CD4-positive, alpha-beta T cell (primary cell): ENCODE measurements around the gene KCND3. TPM values are rescaled to one million over a fixed set of nuclear protein-coding genes. Genes with fewer than 3 reads are reported as not detected.

Source experiments
- ATAC-seq: fragments of 200-7000 bp; cut with Tn5 transposase; one replicate; pipeline ENCODE4 v1.10.0; 2022; ENCODE audit warnings: mild to moderate bottlenecking; ENCODE audit not compliant: poor library complexity
- CTCF ChIA-PET: fragments of 350-600 bp; sonication (Branson Sonifier 250); formaldehyde crosslinking; loops from one replicate; lab custom pipeline; 2021; ENCODE audit warnings: antibody characterized with exemption, inconsistent platforms; lab: Charles Lee
- POLR2A ChIA-PET: fragments of 350-600 bp; sonication (Branson Sonifier 250); formaldehyde crosslinking; loops from one replicate; lab custom pipeline; 2021; ENCODE audit warnings: antibody characterized with exemption, inconsistent platforms; lab: Charles Lee
- DNase-seq, 14 experiments: peaks; one replicate each; pipeline ENCODE4 v3.0.0-alpha.2; 2013 to 2020; ENCODE audit warnings: mixed read lengths in 2 of 14
- H3K27ac ChIP-seq, 2 donors: one replicate each; pipeline versions ENCODE4 v1.5.1 to v1.7.0; 2013; ENCODE audit warnings: low read length in 2 of 2, low read depth in 1 of 2, mild to moderate bottlenecking in 1 of 2
- H3K27me3 ChIP-seq, 2 experiments: 1 replicate in 1 of 2; 2 replicates in 1 of 2; pipeline versions ENCODE4 v1.6.1 to v1.7.0; 2013; ENCODE audit warnings: low read length in 2 of 2, control low read depth in 1 of 2, mild to moderate bottlenecking in 1 of 2, moderate library complexity in 1 of 2; ENCODE audit not compliant: insufficient read depth in 2 of 2, control insufficient read depth in 1 of 2
- H3K36me3 ChIP-seq: one replicate; pipeline ENCODE4 v1.6.1; 2013; ENCODE audit warnings: low read length, control low read depth; ENCODE audit not compliant: insufficient read depth
- H3K4me1 ChIP-seq: one replicate; pipeline ENCODE4 v1.6.1; 2013; ENCODE audit warnings: low read length, control low read depth; ENCODE audit not compliant: insufficient read depth
- H3K4me3 ChIP-seq: one replicate; pipeline ENCODE4 v1.5.1; 2013; ENCODE audit warnings: mild to moderate bottlenecking, low read length, moderate library complexity
- H3K9me3 ChIP-seq, 2 experiments: 1 replicate in 1 of 2; 2 replicates in 1 of 2; pipeline versions ENCODE4 v1.6.1 to v1.7.0; 2013; ENCODE audit warnings: low read length in 2 of 2, mild to moderate bottlenecking in 2 of 2, control low read depth in 1 of 2, moderate library complexity in 1 of 2; ENCODE audit not compliant: control insufficient read depth in 1 of 2, insufficient read depth in 1 of 2
- H3K27ac Mint-ChIP-seq: one replicate; pipeline ENCODE4 v1.8.0; 2020; ENCODE audit warnings: mixed read lengths
- H3K27me3 Mint-ChIP-seq: one replicate; pipeline ENCODE4 v1.8.0; 2021; ENCODE audit warnings: mixed read lengths
- H3K36me3 Mint-ChIP-seq: one replicate; pipeline ENCODE4 v1.8.0; 2021; ENCODE audit warnings: low read depth, mixed read lengths
- H3K4me1 Mint-ChIP-seq: one replicate; pipeline ENCODE4 v1.8.0; 2021; ENCODE audit warnings: low read depth, mixed read lengths
- H3K4me3 Mint-ChIP-seq: one replicate; pipeline ENCODE4 v1.8.0; 2020; ENCODE audit warnings: mild to moderate bottlenecking, mixed read lengths
- H3K9me3 Mint-ChIP-seq: one replicate; pipeline ENCODE4 v1.8.0; 2020; ENCODE audit warnings: mixed read lengths
- CTCF ChIP-seq: fragments of 200-600 bp; IDR thresholded peaks from one replicate; pipeline ENCODE4 v1.8.0; 2022; ENCODE audit warnings: antibody characterized with exemption, mild to moderate bottlenecking
- intact Hi-C, 2 experiments: fragments of 100-400 bp; cut with DNase I in 1 of 2; cut with micrococcal nuclease in 1 of 2; formaldehyde crosslinking; loops; one replicate each; pipeline versions ENCODE4 v1.15.1 to v1.9.0; 2023 to 2025; cut with DNase I, micrococcal nuclease
- total RNA-seq, 174 experiments: library from RNA in 2 of 174; stranded (reverse) in 2 of 174; gene quantifications; one replicate each; pipeline ENCODE4 v1.2.3 and lab custom pipeline; 2021 to 2026

KCND3 gene
- total RNA-seq, 2 experiments from 2014 or later: 0.05 TPM; not detected in 1

GRCh38 chr1:111793923-111794322, 195.5 kb downstream of the KCND3 start:
- no peak for TF ChIP-seq CTCF
- Histone ChIP-seq H3K27me3 (no peaks in the 10 kb centered on the region), H3K27ac (no peak overlapping the region), H3K9me3 (no peaks in the 10 kb centered on the region), H3K4me1 (no peaks in the 10 kb centered on the region), H3K4me3 (no peak overlapping the region), H3K36me3 (no peaks in the 10 kb centered on the region)
- ChIA-PET CTCF (no interaction called here), POLR2A (no interaction called here)
- no peak for DNase-seq
- intact Hi-C loops: no loop called here
- H3K9me3 Mint-ChIP-seq: no peaks in the 10 kb centered on the region
- H3K4me3 Mint-ChIP-seq: no peak overlapping the region
- H3K27me3 Mint-ChIP-seq: peaks cover 17% of the 10 kb centered on the region
- no peaks in the 10 kb centered on the region for H3K36me3 Mint-ChIP-seq
- H3K27ac Mint-ChIP-seq: no peak overlapping the region
- no peaks in the 10 kb centered on the region for H3K4me1 Mint-ChIP-seq
- no peak for ATAC-seq

- H3K4me1 Mint-ChIP-seq: no peaks in the 10 kb centered on the region
- ChIA-PET POLR2A (no interaction called here), CTCF (no interaction called here)
- no peaks in the 10 kb centered on the region for H3K36me3 Mint-ChIP-seq
- H3K27me3 Mint-ChIP-seq: peaks cover 17% of the 10 kb centered on the region
- H3K4me3 Mint-ChIP-seq: no peak overlapping the region
- H3K9me3 Mint-ChIP-seq: no peaks in the 10 kb centered on the region
- no peak overlapping the region for H3K27ac Mint-ChIP-seq
- H3K4me1 ChIP-seq: no peaks in the 10 kb centered on the region
- intact Hi-C loops: no loop called here
- H3K9me3 ChIP-seq: no peaks in the 10 kb centered on the region
- H3K36me3 ChIP-seq: no peaks in the 10 kb centered on the region
- no peak overlapping the region for H3K27ac ChIP-seq
- H3K4me3 ChIP-seq: no peak overlapping the region
- ATAC-seq: no peak
- no peaks in the 10 kb centered on the region for H3K27me3 ChIP-seq
- no peak for TF ChIP-seq CTCF
- DNase-seq: no peak
Observed at GRCh38 chr1:111792249-111792648, 197.2 kb downstream of the KCND3 start.

GRCh38 chr1:111791776-111792175, 197.7 kb downstream of the KCND3 start:
- Mint-ChIP-seq H3K9me3 (no peaks in the 10 kb centered on the region), H3K27me3 (peaks cover 17% of the 10 kb centered on the region), H3K4me1 (no peaks in the 10 kb centered on the region), H3K4me3 (no peak overlapping the region), H3K36me3 (no peaks in the 10 kb centered on the region), H3K27ac (no peak overlapping the region)
- ATAC-seq (no peak), DNase-seq (no peak)
- no peaks in the 10 kb centered on the region for H3K4me1 ChIP-seq
- intact Hi-C loops: no loop called here
- no peak overlapping the region for H3K27ac ChIP-seq
- H3K4me3 ChIP-seq: no peak overlapping the region
- no peaks in the 10 kb centered on the region for H3K9me3 ChIP-seq
- POLR2A ChIA-PET: no interaction called here
- H3K27me3 ChIP-seq: no peaks in the 10 kb centered on the region
- H3K36me3 ChIP-seq: no peaks in the 10 kb centered on the region
- no peak for TF ChIP-seq CTCF
- CTCF ChIA-PET: no interaction called here
